NCI-H2196 (cell line): ENCODE data around the gene RHBDL3.
A peak's percentile ranks its signal among the peaks of the same experiment; 100 is the strongest.
"Not testable (repeated sequence)": the region's sequence is repeated elsewhere in the genome, so short reads cannot be mapped to it uniquely, and the experiment has no call there.

ENCODE experiments used
- DNase-seq: peaks from one replicate; lab custom pipeline; 2025; ENCODE audit not compliant: unreplicated experiment; lab: John Stamatoyannopoulos, UW

The RHBDL3 gene

DNA sequence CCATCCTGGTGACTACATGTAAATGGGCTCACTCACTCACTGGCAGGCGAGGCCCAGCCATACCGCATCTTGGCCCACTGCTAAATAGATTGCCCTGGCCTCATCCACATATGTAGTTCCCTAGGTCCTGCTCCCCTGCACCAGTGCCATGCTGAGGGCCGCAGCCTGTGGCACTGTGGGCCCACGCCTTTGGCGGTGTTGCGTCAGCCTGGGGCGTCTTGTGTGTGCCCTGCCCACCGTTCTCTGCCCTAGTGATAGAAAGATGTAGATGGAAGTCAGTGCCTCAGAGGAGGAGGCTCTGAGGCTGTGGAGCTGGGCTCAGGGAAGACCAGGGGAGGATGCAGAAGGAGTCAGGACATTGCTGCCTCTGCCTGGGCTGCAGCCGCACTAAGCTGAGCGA, 57.4 kb downstream of the RHBDL3 start:
- no peak for DNase-seq

DNA sequence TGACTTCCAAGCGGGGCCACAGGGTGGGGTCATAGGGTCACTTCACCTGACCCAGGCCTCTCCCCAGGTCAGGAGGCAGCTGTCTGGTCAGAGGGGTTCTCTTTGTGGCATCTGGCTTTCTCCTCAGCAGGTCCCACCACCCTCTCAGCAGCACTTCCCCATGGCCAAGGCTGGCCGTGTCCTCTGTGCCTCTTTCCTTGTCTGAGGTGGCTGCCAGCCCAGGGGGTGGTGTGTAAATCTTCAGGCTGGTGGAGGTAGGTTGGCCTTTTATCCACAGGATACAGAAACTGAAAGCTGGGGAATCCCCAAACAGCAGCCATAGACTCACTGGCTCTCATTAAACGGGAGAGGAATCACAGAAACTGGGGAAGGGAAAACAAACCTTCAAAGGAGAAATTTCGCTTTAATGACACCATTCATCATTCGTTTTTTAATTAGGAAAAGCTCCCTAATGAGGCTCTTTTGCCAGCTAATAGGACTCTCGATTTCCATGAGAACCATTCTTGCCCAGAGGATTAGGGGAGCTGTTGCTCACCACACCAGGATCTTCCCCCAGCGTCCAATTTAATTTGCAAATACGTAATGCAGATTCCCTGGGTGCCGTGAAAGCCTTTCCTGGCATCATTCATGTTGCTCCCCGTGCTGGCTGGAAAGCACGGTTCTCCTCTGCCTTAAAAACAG, 58.3 kb downstream of the RHBDL3 start:
- peak; percentile 22 for DNase-seq

DNA sequence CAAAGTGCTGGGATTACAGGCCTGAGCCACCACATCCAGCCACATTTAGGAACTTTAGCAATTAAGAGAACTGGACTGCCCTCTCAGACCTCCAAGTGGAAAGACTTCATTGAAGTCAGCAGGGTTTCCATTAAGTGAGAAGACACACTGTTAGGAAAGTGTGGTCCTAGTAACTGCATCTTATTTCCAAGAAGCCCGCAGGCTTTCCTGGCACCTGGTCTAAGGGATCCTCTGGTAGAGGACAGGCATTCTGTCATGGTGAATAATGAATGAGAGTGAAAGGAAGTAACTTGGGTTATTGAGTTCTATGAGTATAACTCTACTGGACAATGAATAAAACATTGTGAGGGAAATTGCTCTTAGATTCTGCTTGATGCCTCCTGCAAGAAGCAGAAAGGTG, 62.3 kb downstream of the RHBDL3 start:
- no peak for DNase-seq

DNA sequence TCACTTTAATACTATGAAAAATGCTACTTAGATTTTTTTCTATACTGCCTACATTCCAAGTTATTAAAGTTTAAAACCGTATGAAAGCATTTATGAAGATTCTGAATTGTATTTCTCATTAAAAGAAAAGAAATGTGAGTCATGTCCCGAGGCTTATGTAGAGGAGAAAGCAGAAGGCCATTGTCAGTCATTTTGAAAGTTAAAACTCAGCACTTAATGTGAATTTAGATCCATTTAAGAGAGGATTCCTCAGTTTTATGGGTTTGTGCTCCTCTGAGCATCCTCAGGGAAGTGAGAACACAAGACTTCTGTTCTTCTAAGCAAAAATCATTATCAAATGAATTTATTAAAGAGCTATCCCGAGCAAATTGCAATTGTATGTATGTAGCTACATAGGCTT, 64.5 kb downstream of the RHBDL3 start:
- no peak for DNase-seq

DNA sequence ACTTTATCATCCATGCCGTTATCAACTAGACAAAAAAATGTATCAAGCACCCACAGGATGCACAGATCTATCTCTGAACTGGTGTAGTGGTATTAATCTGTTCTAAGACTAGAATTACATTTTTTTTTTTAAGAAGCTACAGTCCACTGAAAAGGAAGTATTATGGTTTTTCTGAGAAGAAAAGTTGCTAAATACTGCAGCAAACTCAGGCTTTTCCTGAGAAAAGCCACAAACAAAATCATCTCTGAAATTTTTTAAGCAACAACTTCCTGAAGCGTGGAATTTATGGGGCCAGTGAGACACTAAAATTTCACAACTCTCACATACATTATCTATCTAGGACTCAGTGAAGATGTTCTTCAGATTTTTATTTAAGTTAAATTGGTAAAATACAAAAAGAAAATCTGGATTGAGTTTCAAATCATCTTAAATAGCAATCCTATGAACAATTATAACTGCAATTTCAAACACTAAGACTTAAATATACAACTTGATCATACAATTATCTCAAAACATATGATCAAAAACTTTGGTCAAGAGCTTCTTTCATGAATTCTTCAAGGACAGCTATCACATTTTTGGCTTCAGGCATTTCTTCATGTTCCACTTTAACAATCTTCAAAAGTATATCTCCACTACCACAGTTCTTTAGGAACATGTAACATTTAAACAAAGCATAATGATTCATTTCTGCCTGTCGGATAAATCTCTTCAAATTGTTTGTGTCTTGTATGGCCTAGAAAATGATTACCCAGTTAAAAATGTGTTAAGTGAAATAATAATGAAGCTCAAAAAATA, 65.8 kb downstream of the RHBDL3 start:
- no peak for DNase-seq

DNA sequence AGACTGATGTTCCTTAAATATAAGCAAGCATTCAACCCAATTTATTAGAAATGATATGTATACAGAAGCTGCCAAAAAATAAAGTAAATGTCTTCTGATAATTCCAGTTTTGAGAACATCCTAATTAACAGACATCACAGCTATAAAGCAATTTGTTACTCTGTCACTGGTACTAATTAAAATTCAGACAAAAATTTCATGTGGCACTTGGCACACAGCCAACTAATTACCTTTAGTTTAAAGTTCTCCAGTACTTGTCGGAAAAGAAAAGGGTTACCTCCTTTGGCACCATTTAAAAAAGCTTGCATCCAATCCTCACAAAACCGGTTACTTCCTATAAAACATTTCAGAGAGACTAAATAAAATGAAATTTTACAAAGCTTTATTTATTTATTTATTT, 67.6 kb downstream of the RHBDL3 start:
- no peak for DNase-seq

DNA sequence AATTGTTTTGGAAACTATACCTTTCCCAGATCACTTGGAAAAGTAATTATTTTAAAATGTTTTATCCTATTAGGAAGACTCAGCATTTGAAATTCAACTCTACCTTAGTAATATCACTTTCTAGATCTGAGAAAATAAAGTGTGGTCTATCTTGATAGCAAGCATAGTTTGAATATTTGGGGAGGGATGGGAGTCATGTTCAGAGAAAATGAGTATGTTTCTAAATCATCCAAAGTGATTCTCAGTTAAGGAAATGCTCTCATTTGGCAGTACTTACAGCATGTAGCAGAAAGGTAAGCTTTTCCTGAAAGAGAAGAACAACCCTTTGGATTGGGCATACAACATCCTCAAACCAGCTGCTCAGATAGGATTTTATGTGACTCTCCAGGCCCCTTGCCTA, 69.4 kb downstream of the RHBDL3 start:
- DNase-seq, result no peak

DNA sequence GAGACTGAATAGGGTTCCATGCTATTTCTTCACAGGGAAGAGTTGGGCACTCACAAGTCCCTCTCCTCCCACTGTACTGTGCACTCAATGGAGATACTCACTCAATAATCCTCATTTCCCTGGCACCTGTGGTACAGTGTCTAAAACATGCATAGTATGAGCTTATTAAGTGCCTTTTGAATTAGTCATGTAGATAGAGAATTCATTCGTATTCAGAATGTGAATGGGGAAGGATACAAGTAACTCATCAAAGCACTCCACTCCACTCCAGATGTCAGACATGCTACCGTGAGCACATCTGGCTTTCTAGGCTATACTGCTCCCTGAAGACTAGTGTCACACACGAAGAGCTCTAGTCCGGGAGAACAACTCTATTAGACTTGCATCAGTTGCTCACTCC, 70.1 kb downstream of the RHBDL3 start:
- no peak for DNase-seq

DNA sequence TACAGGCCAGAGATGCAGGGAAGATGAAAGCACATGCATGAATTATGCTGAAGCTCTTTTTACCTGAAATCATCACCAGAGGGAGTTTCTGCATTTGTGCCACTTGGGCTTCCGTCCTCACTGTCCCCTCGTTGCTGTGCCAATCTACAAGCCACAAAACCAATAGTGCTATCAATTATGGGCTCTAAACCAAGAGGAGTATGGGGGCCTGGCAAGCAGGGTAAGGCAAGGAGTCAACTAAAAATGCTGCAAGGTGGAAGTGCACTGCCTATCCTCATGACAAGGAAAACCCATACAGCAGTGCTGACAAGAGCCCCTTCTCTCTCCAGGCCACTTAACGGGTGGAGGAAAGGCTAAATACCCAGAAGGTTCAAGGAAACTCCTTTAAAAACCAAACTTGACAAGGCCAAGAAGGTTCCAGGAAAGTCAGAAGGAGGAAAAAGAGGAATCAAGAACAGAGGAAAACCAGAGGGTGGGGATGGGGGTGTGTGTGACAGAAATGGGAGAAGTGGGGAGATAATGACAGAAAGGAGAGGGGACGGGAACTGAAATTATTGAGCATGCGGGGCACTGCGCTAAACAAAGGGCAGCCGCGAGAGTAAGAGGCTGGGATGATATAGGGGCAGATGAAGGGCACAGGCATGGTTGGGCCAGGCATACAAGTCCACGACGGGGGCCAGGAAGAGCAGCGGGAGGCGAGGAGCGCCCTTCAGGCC, 75.7 kb downstream of the RHBDL3 start:
- peak; percentile 3 for DNase-seq

DNA sequence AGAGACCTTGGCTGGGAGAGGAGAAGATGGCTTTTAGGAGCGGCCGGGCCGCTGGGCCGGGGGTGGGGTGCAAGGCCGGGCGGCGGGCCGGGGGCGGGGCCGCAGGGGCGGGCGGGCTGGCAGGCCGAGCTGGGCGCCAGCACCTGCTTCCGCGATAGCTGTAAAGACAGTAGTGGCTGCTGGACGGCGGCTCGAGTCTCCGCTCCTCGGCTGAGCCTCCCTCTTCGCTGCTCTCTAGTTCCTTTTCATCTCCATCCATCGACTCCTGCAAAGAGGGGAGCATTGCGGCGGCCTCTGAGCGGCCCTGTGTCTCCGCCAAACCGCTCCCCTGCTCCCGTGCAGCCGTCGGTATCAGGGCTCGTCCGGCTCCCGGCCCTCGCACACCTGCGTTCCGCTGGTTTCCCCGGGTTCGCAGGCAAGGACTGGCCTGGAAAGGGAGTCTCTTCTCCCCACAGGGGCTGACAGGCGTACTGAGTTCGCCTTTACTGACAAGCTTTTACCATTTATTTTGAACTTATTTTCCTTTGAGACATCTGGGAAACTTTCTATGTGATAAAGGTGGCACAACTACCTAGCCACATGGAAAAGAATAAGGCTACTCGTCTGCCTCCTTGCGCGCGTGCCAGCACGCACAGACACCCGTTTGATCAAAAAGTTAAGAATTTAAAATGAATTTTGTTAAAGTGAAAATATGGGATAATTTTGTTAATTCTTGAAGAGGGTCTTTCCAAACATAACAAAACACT, 76.4 kb downstream of the RHBDL3 start, which contains the start of gene C17orf75:
Gene C17orf75 (minus strand): TSS at position 317 of the 746 bp plus-strand sequence. CDS start 34 bp downstream, at position 283.
- peak; percentile 64 for DNase-seq

DNA sequence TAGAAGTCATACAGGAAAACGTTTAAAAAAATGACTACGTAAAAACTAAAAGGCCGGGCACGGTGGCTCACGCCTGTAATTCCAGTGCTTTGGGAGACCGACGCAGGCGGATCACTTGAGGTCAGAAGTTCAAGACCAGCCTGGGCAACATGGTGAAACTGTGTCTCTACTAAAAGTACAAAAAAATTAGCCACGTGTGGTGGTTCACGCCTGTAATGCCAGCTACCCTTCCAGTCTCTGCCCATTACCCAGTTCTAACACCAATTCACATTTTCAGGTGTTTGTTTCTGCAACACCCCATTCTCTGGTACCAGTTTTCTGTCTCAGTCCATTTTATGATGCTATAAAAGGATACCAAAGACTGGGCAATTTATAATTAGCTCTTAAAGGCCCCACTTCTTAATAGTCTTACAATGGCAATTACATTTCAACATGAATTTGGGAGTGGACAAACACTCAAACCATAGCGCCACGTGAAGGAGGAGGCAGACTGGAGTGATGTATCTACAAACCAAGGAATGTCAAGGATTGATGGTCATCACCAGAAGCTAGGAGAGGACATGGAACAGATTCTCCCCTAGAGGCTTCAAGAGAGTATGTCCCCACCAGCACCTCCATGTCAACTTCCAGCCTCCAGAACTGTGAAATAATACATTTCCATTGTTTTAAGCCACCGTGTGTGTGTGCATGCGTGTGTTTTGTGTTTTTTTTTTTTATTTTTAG, 77.1 kb downstream of the RHBDL3 start:
- DNase-seq, result no peak

DNA sequence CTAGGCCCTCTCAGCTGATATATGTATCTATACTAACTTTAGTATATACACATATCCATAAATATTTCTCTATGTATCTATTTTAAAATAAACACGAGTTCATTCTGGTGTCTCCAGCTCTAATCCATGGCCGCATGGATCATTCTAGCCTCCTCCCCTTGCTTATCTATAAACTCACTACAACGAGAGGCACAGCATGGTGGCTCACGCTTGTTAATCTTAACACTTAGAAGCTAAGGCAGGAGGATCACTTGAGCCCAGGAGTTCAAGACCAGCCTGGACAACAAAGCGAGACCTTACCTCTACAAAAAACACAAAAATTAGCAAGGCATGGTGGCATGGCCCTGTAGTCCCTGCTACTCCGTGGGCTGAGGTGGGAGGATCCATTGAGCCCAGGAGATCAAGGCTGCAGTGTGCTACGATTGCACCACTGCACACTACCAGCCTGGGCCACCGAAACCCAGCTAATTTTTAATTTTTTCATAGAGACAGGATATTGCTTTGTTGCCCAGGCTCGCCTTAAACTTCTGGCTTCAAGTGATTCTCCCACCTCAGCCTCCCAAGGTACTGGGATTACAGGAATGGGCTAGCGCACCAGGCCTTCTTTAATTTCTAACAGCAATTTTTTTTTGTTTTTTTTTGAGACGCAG, 80.4 kb downstream of the RHBDL3 start:
- no peak for DNase-seq

DNA sequence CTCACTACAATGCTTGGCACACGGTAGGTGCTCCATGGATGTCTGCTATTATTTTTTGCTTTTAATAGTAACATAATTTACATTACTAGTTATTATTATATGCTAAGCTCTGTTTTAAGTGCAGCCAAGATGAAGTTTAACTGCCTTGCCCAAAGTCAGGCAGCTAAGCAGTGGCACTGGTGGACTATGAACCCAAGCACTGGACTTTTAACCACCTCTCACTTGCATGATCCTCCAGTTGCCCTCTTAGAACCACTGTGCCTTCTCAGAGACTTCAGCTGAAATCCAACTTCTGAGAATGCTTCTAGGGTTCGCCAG, 82.8 kb downstream of the RHBDL3 start:
- DNase-seq, result no peak

DNA sequence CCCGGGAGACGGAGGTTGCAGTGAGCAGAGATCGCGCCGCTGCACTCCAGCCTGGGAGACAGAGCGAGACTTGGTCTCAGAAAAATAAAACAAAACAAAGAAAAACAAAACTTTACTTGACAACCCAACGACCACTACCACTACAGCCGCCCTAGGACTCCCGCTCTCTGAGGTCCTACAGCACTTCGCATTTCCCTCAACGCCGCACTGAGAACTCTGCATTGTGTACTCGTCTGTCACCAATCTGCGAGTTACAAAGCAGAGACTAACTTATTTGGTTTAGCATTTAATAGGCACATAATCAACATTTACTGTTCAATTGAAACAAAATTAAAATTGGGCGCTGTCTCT, 83.8 kb downstream of the RHBDL3 start:
- no peak for DNase-seq

DNA sequence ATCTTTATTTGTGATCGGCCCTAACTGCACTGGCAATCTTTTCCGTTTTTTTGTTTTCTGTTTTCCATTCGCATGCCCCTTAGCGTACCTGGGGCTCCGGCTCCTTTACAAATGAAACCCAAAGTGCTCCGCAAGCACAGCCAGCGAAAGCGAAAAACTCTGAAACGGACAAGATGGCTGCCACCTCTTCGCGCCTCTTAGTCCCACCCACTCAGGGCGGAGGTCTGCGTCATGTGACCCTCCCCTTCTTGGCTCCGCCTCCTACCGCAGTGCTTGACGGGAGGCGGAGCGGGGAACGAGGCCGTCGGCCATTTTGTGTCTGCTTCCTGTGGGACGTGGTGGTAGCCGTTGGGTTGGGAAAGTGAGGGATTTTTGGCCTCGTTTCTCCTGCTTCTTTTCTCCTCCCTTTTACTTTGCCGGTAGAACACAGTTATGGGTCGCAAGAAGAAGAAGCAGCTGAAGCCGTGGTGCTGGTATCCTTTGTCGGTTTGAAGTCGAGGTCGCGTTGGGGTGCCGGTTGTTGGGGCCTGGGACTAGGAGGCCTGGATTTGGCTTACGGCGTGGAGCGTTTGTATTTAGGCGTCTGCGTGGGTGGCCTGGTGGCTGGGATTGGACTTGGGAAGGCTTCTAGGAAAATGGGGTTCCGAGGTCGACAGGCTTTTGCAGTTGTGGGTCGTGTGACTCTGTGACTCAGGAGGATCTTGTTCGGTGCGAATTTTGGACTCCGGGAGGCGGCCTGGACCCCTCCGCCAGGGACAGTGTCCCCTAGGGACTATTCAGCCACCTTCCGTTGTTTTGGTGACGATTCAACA, 84.4 kb downstream of the RHBDL3 start, which contains the start of gene ZNF207:
Gene ZNF207 (plus strand): TSS at position 304 of the 812 bp plus-strand sequence. CDS start 129 bp downstream, at position 433.
- peak; percentile 87 for DNase-seq

DNA sequence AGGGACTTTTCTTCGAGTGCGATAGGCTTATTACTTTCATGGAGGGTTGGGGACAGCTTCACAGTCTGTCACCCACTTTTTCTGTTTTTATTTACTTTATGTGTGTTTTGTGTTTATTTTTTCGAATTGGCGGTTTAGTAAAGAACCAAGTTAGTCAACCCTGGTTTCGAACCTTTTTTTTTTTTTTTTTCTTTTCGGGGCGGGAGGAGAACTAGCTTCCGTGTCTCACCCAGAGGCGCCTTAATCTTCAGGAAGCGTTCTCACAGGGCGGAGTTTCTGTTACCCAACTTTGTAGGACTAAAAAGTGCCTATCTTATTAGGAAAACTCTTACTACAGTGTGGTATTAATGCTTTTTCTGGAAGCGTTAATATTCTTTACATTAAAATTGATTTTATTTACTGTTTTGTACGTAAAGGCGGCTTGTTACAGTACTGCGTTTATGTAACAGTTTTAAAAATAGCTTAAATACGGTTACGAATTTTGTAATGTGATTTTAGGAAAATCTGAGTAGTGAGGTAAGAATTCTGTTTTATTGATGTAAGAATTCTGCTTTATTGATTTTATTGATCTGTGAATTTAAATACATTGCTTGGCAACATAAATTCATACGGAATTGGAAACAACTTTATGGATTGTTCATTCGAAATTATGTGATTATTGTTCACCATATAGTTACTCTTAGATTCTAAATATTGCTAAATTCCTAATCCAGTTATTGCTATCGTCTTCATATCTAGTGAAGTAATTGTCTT, 85.2 kb downstream of the RHBDL3 start:
- DNase-seq, result peak; percentile 0

DNA sequence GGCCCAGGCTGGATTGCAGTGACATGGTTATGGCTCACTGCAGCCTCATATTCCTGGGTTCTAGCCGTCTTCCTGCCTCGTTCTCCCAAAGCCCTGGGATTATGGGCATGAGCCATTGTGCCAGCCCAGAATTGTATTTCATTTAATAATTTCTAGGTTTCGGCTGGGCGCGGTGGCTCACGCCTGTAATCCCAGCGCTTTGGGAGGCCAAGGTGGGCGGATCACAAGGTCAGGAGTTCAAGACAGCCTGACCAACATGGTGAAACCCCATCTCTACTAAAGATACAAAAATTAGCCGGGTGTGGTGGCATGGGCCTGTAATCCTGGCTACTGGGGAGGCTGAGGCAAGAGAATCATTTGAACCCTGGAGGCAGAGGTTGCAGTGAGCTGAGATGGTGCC, 87.1 kb downstream of the RHBDL3 start:
- not testable (repeated sequence) for DNase-seq

DNA sequence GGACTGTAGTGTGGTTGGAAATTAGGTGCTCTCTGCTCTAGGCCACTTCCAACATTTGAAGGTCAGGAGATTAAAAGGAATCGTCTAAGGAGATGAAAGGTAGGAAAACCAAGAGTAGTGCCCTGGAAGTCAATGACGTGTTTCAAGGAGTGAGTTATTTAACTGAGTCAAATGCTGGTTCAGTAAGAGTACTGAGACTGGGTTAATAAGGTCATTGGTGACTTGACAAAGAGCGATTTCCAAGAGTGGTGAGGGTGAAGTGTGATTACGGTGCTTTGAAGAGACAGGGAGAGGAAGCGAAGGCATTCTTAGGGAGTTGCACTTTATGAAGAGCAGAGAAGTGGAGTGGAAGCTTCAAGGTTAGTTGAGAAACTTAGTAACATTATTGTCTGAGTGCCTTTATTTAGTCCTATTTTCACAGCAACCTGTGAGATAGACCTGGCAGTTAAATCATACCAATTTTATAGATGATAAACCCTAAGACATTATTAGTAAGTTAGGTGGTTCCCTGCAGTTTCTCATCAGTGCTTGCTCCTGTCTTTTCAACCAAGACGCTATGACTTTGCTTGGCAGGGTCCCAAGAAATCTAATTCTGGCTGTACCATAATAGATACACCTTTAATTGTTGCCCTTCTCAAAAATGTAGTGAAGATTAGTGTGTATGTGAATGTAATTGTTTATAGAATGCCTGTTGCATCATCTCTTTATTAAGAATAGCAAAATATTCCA, 90.2 kb downstream of the RHBDL3 start:
- peak; percentile 0 for DNase-seq
